Measurements from ENCODE around the gene DLG2.

DNA sequence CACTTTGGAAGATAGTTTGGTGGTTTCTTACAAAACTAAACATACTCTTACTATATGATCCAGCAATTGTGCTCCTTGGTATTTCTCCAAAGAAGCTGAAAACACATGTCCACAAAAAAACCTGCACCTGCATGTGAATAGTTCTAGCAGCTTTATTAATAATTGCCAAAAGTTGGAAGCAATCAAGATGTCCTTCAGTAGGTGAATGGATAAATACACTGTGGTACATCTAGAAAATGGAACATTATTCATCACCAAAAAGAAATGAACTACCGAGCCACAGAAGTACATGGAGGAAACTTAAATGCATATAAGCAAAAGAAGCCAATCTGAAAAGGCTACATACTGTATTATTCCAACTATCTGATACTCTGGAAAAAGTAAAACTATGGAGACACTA lies 1771.9 kb downstream of the DLG2 start:
- no peak for TF ChIP-seq EP300 (IDR thresholded peaks at IDR 0.05)
- TF ChIP-seq, protein P1, sequence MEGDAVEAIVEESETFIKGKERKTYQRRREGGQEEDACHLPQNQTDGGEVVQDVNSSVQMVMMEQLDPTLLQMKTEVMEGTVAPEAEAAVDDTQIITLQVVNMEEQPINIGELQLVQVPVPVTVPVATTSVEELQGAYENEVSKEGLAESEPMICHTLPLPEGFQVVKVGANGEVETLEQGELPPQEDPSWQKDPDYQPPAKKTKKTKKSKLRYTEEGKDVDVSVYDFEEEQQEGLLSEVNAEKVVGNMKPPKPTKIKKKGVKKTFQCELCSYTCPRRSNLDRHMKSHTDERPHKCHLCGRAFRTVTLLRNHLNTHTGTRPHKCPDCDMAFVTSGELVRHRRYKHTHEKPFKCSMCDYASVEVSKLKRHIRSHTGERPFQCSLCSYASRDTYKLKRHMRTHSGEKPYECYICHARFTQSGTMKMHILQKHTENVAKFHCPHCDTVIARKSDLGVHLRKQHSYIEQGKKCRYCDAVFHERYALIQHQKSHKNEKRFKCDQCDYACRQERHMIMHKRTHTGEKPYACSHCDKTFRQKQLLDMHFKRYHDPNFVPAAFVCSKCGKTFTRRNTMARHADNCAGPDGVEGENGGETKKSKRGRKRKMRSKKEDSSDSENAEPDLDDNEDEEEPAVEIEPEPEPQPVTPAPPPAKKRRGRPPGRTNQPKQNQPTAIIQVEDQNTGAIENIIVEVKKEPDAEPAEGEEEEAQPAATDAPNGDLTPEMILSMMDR (IDR thresholded peaks at IDR 0.05) = no peak

Data from sigmoid colon (tissue), 4 donors.